Prostate gland (tissue), 2 donors: Measurements from ENCODE around the gene CD248. TPM values are rescaled to one million over a fixed set of nuclear protein-coding genes. Genes with fewer than 3 reads are reported as not detected.

ENCODE experiments used
- DNase-seq: peaks from one replicate; pipeline ENCODE4 v3.0.0-alpha.2; 2019; ENCODE audit warnings: low spot score
- H3K27ac ChIP-seq, 2 donors: fragments of 200-600 bp; sonication (generic); 2 replicates each; pipeline ENCODE4 v1.5.1; 2017 to 2019
- H3K27me3 ChIP-seq: fragments of 200-600 bp; sonication (generic); replicated peaks from 2 replicates; pipeline ENCODE4 v1.5.1; 2019; ENCODE audit not compliant: insufficient read depth
- H3K36me3 ChIP-seq, 2 donors: fragments of 200-600 bp; sonication (generic); 1 replicate in 1 of 2; 2 replicates in 1 of 2; pipeline versions ENCODE4 v1.5.1 to v1.8.1; 2017 to 2019
- H3K4me1 ChIP-seq: fragments of 200-600 bp; sonication (generic); replicated peaks from 2 replicates; pipeline ENCODE4 v1.5.1; 2019
- H3K4me3 ChIP-seq, 2 donors: fragments of 200-600 bp; sonication (generic); 2 replicates each; pipeline ENCODE4 v1.5.1; 2017 to 2019
- H3K9me3 ChIP-seq: fragments of 200-600 bp; sonication (generic); 2 replicates; pipeline ENCODE4 v1.5.1; 2017
- CTCF ChIP-seq, 4 experiments: fragments of 200-600 bp in 2 of 4; fragments of 450-650 bp in 2 of 4; sonication (generic) in 2 of 4; IDR thresholded peaks; 1 replicate in 3 of 4; 2 replicates in 1 of 4; pipeline ENCODE4 v1.5.1; 2016 to 2019; ENCODE audit warnings: antibody characterized with exemption in 4 of 4, mild to moderate bottlenecking in 2 of 4, moderate library complexity in 2 of 4
- POLR2A ChIP-seq: fragments of 450-650 bp; IDR thresholded peaks from one replicate; pipeline ENCODE4 v1.6.1; 2016; ENCODE audit warnings: antibody characterized with exemption, mild to moderate bottlenecking
- POLR2AphosphoS5 ChIP-seq: sonication (generic); formaldehyde crosslinking; IDR thresholded peaks from one replicate; pipeline ENCODE4 v1.6.1; 2017; ENCODE audit warnings: antibody characterized with exemption
- WGBS: methylation state at CpG from one replicate; pipeline ENCODE4 v1.1.5; 2018; 5-methylcytosine and 5-hydroxymethylcytosine counted together
- intact Hi-C: fragments of 100-400 bp; cut with DNase I; formaldehyde crosslinking; loops from one replicate; pipeline ENCODE4 v1.14.2; 2022
- total RNA-seq, 2 donors: library from RNA; depleted of rRNA; stranded (reverse); fragments of >200 nt; gene quantifications; one replicate each; pipeline ENCODE4 v1.1.0, GENCODE V29; 2016

Gene CD248
- total RNA-seq, 2 donors from 2014 or later = 1.9 to 7.3 TPM

DNA sequence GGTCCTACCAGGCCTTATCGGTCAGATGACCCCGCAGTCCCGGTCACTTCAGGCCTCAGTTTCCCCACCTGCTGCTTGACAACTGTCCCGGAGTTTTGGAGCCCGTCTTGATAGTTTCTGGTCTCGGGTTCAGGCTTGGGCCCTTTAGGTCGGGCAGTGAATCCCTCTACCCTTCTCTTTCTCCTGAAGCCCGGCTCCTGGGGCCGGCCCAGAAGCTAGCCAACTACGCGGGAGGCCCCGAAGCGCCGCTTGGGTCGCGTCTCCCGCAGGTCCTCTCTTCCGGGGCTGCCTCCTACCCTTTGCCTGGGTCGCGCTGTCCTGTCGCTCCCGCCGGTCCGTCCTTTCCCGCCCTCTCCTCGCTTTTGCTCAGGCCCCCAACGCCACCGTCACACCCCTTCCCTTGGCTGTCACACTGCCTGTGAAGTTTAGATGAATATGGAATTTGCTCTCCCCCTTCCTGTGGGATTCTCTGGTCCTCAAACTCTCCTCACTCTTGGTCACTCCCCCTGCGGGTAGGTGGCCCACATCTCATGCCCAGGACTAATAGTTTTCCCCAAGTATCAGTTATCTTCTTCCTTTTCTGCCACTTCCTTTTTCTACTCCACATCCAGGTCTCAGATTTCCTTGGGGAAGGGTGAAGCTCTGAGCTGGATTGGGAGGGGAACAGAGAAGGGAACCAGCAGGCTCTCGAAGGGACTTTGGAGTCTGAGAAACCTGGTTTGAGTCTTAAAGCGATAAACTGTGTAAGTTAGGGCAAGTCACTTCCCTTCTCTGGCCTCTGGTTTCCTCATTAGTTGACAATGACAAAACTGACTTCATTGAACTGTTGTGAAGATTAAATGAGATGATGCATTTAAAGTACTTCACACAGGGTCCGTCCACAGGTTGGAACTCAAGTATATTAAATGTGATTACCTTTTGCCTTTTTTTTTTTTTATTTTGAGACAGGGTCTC lies 47.6 kb downstream of the CD248 start:
- H3K36me3 ChIP-seq = peaks cover 15 to 24% of the 10 kb centered on the region in 2 donors

DNA sequence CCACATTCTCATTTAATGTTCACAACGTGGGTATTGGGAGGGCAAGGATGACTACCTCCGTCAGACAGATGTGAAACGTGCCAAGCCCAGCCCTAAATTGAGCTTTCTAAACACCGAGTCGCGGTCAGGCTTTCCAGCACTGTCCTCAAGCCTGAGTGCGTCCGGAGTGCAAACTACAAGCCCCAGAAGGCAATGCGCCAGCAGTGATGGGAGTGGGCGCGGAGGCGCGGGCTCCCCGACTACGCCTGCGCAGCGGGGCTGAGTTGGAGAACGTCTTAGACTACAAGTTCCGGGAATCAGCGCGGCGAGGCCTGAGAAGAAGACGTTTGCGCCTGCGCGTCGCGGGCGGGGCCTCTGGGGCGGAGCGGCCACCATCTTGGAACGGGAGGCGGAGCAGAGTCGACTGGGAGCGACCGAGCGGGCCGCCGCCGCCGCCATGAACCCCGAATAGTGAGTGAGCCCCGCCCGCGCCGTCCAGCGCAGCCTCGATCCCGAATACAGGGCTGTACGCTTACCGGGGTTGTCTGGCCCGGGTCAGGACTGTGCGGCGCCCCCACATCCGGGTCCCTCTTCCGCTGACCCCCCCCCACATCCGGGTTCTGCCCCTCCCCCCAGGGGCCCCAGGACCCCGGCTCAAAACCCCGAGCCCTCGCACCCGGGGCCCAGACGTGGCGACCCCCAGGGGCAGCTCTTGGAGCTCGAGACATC lies 48.4 kb downstream of the CD248 start, which contains the start of gene RAB1B:
Gene RAB1B (plus strand): TSS at position 396 of the 708 bp plus-strand sequence. CDS start 41 bp downstream, at position 437.
- Histone ChIP-seq H3K4me1 (peaks cover 9% of the 10 kb centered on the region), H3K9me3 (no peaks in the 10 kb centered on the region), H3K4me3 (peak within 1 kb of the TSS; percentile 89 to 92), H3K27ac (peak within 1 kb of the TSS; percentile 98), H3K36me3 (peaks cover 15% of the 10 kb centered on the region in 2 donors), H3K27me3 (no peaks in the 10 kb centered on the region)
- peak; percentile 99 for TF ChIP-seq POLR2AphosphoS5
- TF ChIP-seq CTCF (IDR thresholded peaks at IDR 0.05) = peak in 1 of 4 experiments; percentile 15
- peak; percentile 80 for TF ChIP-seq POLR2A
- intact Hi-C loops = loop anchor here (10.0 kb wide), 1 partner anchor 354 kb away; the partner anchor contains the start of genes C11orf68 and DRAP1
- under 1% methylated on average over 35 of the region's 64 CpGs for WGBS
- DNase-seq = peak; percentile 100

More for the DNA sequence above, 47.6 kb downstream of the CD248 start:
- Histone ChIP-seq H3K4me1 (peaks cover 9% of the 10 kb centered on the region), H3K27ac (peak overlapping the region; percentile 98), H3K27me3 (no peaks in the 10 kb centered on the region), H3K9me3 (no peaks in the 10 kb centered on the region), H3K4me3 (peak overlapping the region; percentile 89 to 92)
- 4% methylated on average over 32 of the region's 32 CpGs for WGBS
- TF ChIP-seq POLR2A (no peak), CTCF (IDR thresholded peaks at IDR 0.05) (peak in 1 of 4 experiments; percentile 20)
- no peak for DNase-seq
- intact Hi-C loops = loop anchor here (10.0 kb wide), 1 partner anchor 354 kb away; the partner anchor contains the start of genes C11orf68 and DRAP1

GRCh38 chr11:66267379-66268243 lies 49.2 kb downstream of the CD248 start:
- Histone ChIP-seq H3K4me1 (peaks cover 9% of the 10 kb centered on the region), H3K27ac (peak overlapping the region; percentile 98), H3K27me3 (no peaks in the 10 kb centered on the region), H3K36me3 (peaks cover 8 to 13% of the 10 kb centered on the region in 2 donors), H3K9me3 (no peaks in the 10 kb centered on the region), H3K4me3 (peak overlapping the region; percentile 89 to 92)
- intact Hi-C loops = loop anchor here (10.0 kb wide), 1 partner anchor 353 kb away; the partner anchor contains the start of genes C11orf68 and DRAP1
- peak; percentile 85 for DNase-seq
- TF ChIP-seq POLR2A = peak; percentile 30
- TF ChIP-seq CTCF (IDR thresholded peaks at IDR 0.05) = peak in 1 of 4 experiments; percentile 33
- TF ChIP-seq POLR2AphosphoS5 = peak; percentile 69
- under 1% methylated on average over 61 of the region's 61 CpGs for WGBS

DNA sequence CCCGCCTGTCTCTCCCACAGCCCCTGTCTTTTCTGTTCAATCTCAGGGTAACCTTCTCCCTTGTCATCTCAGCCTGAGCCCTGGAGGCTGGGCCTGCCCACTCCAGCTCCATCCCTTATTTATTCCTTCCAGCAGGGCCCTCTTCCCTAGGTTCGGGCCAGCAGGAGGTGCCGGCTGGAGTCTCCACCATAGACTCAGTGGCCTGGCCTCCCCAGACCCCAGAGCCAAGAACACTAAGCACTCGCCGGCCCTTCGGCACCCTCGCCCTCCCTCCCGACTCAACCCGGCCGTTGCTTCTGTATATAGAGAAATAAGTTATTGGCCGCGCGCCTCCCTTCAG lies 49.8 kb downstream of the CD248 start:
- intact Hi-C loops = loop anchor here (10.0 kb wide), 1 partner anchor 352 kb away; the partner anchor contains the start of genes C11orf68 and DRAP1
- Histone ChIP-seq H3K9me3 (no peaks in the 10 kb centered on the region), H3K27ac (peak overlapping the region; percentile 98), H3K36me3 (peaks cover 4 to 10% of the 10 kb centered on the region in 2 donors), H3K4me3 (peak overlapping the region; percentile 89 to 92), H3K27me3 (no peaks in the 10 kb centered on the region), H3K4me1 (peaks cover 9% of the 10 kb centered on the region)
- 20% methylated on average over 13 of the region's 13 CpGs for WGBS
- DNase-seq = no peak
- TF ChIP-seq POLR2AphosphoS5 (no peak), CTCF (IDR thresholded peaks at IDR 0.05) (no peak), POLR2A (no peak)
